Measurements from ENCODE around the gene PPP3CA. TPM values are rescaled to one million over a fixed set of nuclear protein-coding genes. Genes with fewer than 3 reads are reported as not detected.

The PPP3CA gene
- total RNA-seq, 6 experiments from 2014 or later: 12.1 to 14.5 (median 13.1) TPM

- H3K27me3 ChIP-seq: no peaks in the 10 kb centered on the region
- WGBS (ENCODE audit: insufficient coverage, low coverage, low lambda C conversion rate, missing lambda C conversion rate): 100% methylated on average over 1 of the region's 1 CpG
- no peak for TF ChIP-seq CTCF (IDR thresholded peaks at IDR 0.05)
- intact Hi-C loops (cut with DNase I): no loop called here
- DNase-seq: no peak
- H3K9me3 ChIP-seq: no peaks in the 10 kb centered on the region
- ATAC-seq: no peak
- H3K36me3 ChIP-seq: no peaks in the 10 kb centered on the region
- H3K4me1 ChIP-seq: peaks cover 0 to 18% (median 0%) of the 10 kb centered on the region in 4 donors
- H3K27ac ChIP-seq: no peak overlapping the region
- no peak overlapping the region for H3K4me3 ChIP-seq
These were observed 282.7 kb downstream of the PPP3CA start for GRCh38 chr4:101064541-101065180.

- Histone ChIP-seq H3K27ac (no peak overlapping the region), H3K4me1 (no peaks in the 10 kb centered on the region), H3K9me3 (no peaks in the 10 kb centered on the region), H3K27me3 (no peaks in the 10 kb centered on the region), H3K36me3 (no peaks in the 10 kb centered on the region), H3K4me3 (no peak overlapping the region)
- WGBS (ENCODE audit: insufficient coverage, low coverage, low lambda C conversion rate, missing lambda C conversion rate): 68% methylated on average over 2 of the region's 2 CpGs
- intact Hi-C loops (cut with DNase I): no loop called here
- ATAC-seq (no peak), DNase-seq (no peak)
- no peak for TF ChIP-seq POLR2A (IDR thresholded peaks at IDR 0.05)
- TF ChIP-seq CTCF (IDR thresholded peaks at IDR 0.05): no peak
These were observed 291.9 kb downstream of the PPP3CA start for GRCh38 chr4:101055392-101055791.

- no peak for ATAC-seq
- 88% methylated on average over 2 of the region's 2 CpGs for WGBS (ENCODE audit: insufficient coverage, low coverage, low lambda C conversion rate, missing lambda C conversion rate)
- H3K4me3 ChIP-seq: no peak overlapping the region
- no peaks in the 10 kb centered on the region for H3K36me3 ChIP-seq
- H3K27me3 ChIP-seq: no peaks in the 10 kb centered on the region
- TF ChIP-seq POLR2A (IDR thresholded peaks at IDR 0.05) (no peak), CTCF (IDR thresholded peaks at IDR 0.05) (no peak)
- H3K27ac ChIP-seq: no peak overlapping the region
- intact Hi-C loops (cut with DNase I): no loop called here
- no peaks in the 10 kb centered on the region for H3K9me3 ChIP-seq
- H3K4me1 ChIP-seq: no peaks in the 10 kb centered on the region
- no peak for DNase-seq
These were observed 296.5 kb downstream of the PPP3CA start for GRCh38 chr4:101050837-101051205.

- H3K9me3 ChIP-seq: no peaks in the 10 kb centered on the region
- WGBS (ENCODE audit: insufficient coverage, low coverage, low lambda C conversion rate, missing lambda C conversion rate): 80% methylated on average over 6 of the region's 6 CpGs
- intact Hi-C loops (cut with DNase I): no loop called here
These were observed 297.1 kb downstream of the PPP3CA start for GRCh38 chr4:101050088-101050836.

More at GRCh38 chr4:101050088-101050836, 297.1 kb downstream of the PPP3CA start:
- no peak for DNase-seq
- H3K36me3 ChIP-seq: no peaks in the 10 kb centered on the region
- no peak overlapping the region for H3K4me3 ChIP-seq
- no peaks in the 10 kb centered on the region for H3K27me3 ChIP-seq
- no peak for ATAC-seq
- H3K27ac ChIP-seq: no peak overlapping the region
- no peaks in the 10 kb centered on the region for H3K4me1 ChIP-seq
- no peak for TF ChIP-seq POLR2A (IDR thresholded peaks at IDR 0.05)
- TF ChIP-seq CTCF (IDR thresholded peaks at IDR 0.05): no peak

All from right lobe of liver (tissue), 6 donors.